Measurements from ENCODE around the gene MICAL3.

MICAL3 gene

GRCh38 chr22:17872471-17872870, 151.9 kb downstream of the MICAL3 start:
- no peak for DNase-seq (ENCODE audit: low read depth in 2 of 2)

- no peak for DNase-seq (ENCODE audit: low read depth in 2 of 2)
Measured at GRCh38 chr22:17871726-17872458, 152.5 kb downstream of the MICAL3 start.

GRCh38 chr22:17870407-17870806, 154.0 kb downstream of the MICAL3 start:
- no peak for DNase-seq (ENCODE audit: low read depth in 2 of 2)

GRCh38 chr22:17869285-17870096, 154.9 kb downstream of the MICAL3 start:
- DNase-seq (ENCODE audit: low read depth in 2 of 2) = no peak

- no peak for DNase-seq (ENCODE audit: low read depth in 2 of 2)
Measured at GRCh38 chr22:17868771-17869170, 155.6 kb downstream of the MICAL3 start.

GRCh38 chr22:17867160-17867785, 157.1 kb downstream of the MICAL3 start:
- DNase-seq (ENCODE audit: low read depth in 2 of 2) = no peak

GRCh38 chr22:17866621-17867020, 157.7 kb downstream of the MICAL3 start:
- no peak for DNase-seq (ENCODE audit: low read depth in 2 of 2)

GRCh38 chr22:17866127-17866526, 158.2 kb downstream of the MICAL3 start:
- DNase-seq (ENCODE audit: low read depth in 2 of 2) = no peak

GRCh38 chr22:17865183-17866055, 158.9 kb downstream of the MICAL3 start:
- no peak for DNase-seq (ENCODE audit: low read depth in 2 of 2)

- no peak for DNase-seq (ENCODE audit: low read depth in 2 of 2)
Measured at GRCh38 chr22:17864398-17865182, 159.8 kb downstream of the MICAL3 start.

- no peak for DNase-seq (ENCODE audit: low read depth in 2 of 2)
Measured at GRCh38 chr22:17862646-17863181, 161.6 kb downstream of the MICAL3 start.

GRCh38 chr22:17861909-17862308, 162.5 kb downstream of the MICAL3 start:
- DNase-seq (ENCODE audit: low read depth in 2 of 2) = no peak

GRCh38 chr22:17860220-17860965, 164.0 kb downstream of the MICAL3 start:
- no peak for DNase-seq (ENCODE audit: low read depth in 2 of 2)

- no peak for DNase-seq (ENCODE audit: low read depth in 2 of 2)
Measured at GRCh38 chr22:17858033-17858432, 166.3 kb downstream of the MICAL3 start.

GRCh38 chr22:17855572-17856290, 168.6 kb downstream of the MICAL3 start:
- DNase-seq (ENCODE audit: low read depth in 2 of 2) = no peak

GRCh38 chr22:17853073-17853472, 171.3 kb downstream of the MICAL3 start:
- no peak for DNase-seq (ENCODE audit: low read depth in 2 of 2)

GRCh38 chr22:17851759-17852158, 172.6 kb downstream of the MICAL3 start:
- DNase-seq (ENCODE audit: low read depth in 2 of 2) = no peak

- DNase-seq (ENCODE audit: low read depth in 2 of 2) = no peak
Measured at GRCh38 chr22:17847360-17848078, 176.8 kb downstream of the MICAL3 start.

Data from fibroblast of skin of left biceps (primary cell).